K562 (cell line): Measurements from ENCODE around the gene KIF3A. TPM values are rescaled to one million over a fixed set of nuclear protein-coding genes. Genes with fewer than 3 reads are reported as not detected.
A peak's percentile ranks its signal among the peaks of the same experiment; 100 is the strongest.

ENCODE experiments used
- ETV6 ChIP-seq, 3 experiments: fragments of 150-350 bp in 1 of 3; sonication (generic) in 1 of 3; formaldehyde crosslinking in 1 of 3; IDR thresholded peaks; 2 replicates each; pipeline versions ENCODE4 v1.6.1 to v1.8.0; 2014 to 2022; ENCODE audit warnings: borderline replicate concordance in 2 of 3, low read depth in 2 of 3, antibody characterized with exemption in 1 of 3, low read length in 1 of 3, mild to moderate bottlenecking in 1 of 3, missing genetic modification reagents in 1 of 3
- GABPB1 ChIP-seq: sonication (generic); formaldehyde crosslinking; IDR thresholded peaks from 2 replicates; pipeline ENCODE4 v1.8.0; 2022; ENCODE audit warnings: mild to moderate bottlenecking, missing genetic modification reagents
- SRSF3 ChIP-seq: fragments of 200-400 bp; formaldehyde crosslinking; IDR thresholded peaks from 2 replicates; pipeline ENCODE4 v1.6.1; 2016; ENCODE audit warnings: mild to moderate bottlenecking, low read length, moderate library complexity; ENCODE audit not compliant: insufficient read depth
- TCF3 ChIP-seq: sonication (generic); formaldehyde crosslinking; IDR thresholded peaks from 2 replicates; pipeline ENCODE4 v1.4.0; 2020; ENCODE audit warnings: mild to moderate bottlenecking, missing genetic modification reagents
- TCF7L2 ChIP-seq: fragments of 150-350 bp; IDR thresholded peaks from 2 replicates; pipeline ENCODE4 v1.6.1; 2016; ENCODE audit warnings: low read depth, mild to moderate bottlenecking, low read length, moderate library complexity
- ZNF140 ChIP-seq: fragments of 250-450 bp; sonication (Bioruptor Pico); IDR thresholded peaks from 2 replicates; pipeline ENCODE4 v1.8.0; 2021; ENCODE audit warnings: moderate library complexity, mild to moderate bottlenecking, inconsistent platforms
- polyA plus RNA-seq, 8 experiments: library from polyadenylated mRNA; depleted of rRNA in 4 of 8; stranded (reverse) in 5 of 8; unstranded in 3 of 8; fragments of >200 nt; fragmentation: Nextera tagmentation in 2 of 8; fragmentation: Illumina TruSeq in 1 of 8; extraction: Ambion mirVana in 2 of 8; extraction: Trizol in 1 of 8; gene quantifications; 2 replicates each; pipeline versions ENCODE4 v1.2.1 to v1.2.3, GENCODE V29; 2011 to 2014; ENCODE audit warnings: inconsistent platforms in 1 of 8, missing spikeins in 1 of 8
- total RNA-seq, 7 experiments: library from RNA; depleted of rRNA in 6 of 7; stranded (reverse); fragments of >200 nt in 6 of 7; fragmentation: Illumina TruSeq in 2 of 7; extraction: Trizol in 2 of 7; gene quantifications; 2 replicates each; pipeline versions ENCODE4 v1.2.1 to v1.2.3, GENCODE V29; 2011 to 2021; ENCODE audit warnings: low replicate concordance in 1 of 7
- TF ChIP-seq, protein P1 (sequence below): fragments of 450-650 bp; IDR thresholded peaks from 2 replicates; pipeline ENCODE4 v1.6.1; 2017; ENCODE audit warnings: antibody characterized with exemption
- TF ChIP-seq, protein P2 (sequence below): sonication (generic); formaldehyde crosslinking; IDR thresholded peaks from 2 replicates; pipeline ENCODE4 v1.8.0; 2022; ENCODE audit warnings: mild to moderate bottlenecking, missing genetic modification reagents

The KIF3A gene
- total and polyA plus RNA-seq, 9 of the 15 experiments (the other 6 are each of a cell fraction or from before 2014, with no cell fraction given): 1.5 to 7.8 (median 6.0) TPM

GRCh38 chr5:132651838-132652469 lies 85.4 kb downstream of the KIF3A start (continued):
- TF ChIP-seq TCF3 (CRISPR knock-in tag) (peak; percentile 99), TCF7L2 (no peak), SRSF3 (no peak), ZNF140 (no peak), ETV6 (IDR thresholded peaks at IDR 0.05; ENCODE audit: borderline replicate concordance in 1 of 2, low read depth in 2 of 2, low read length in 1 of 2) (peak in 1 of 2 experiments; percentile 73; a peak in 1 of 4 replicates), ETV6 (CRISPR knock-in tag; IDR thresholded peaks at IDR 0.05; ENCODE audit: borderline replicate concordance) (no peak), GABPB1 (CRISPR knock-in tag) (no peak)
- TF ChIP-seq, protein P1, sequence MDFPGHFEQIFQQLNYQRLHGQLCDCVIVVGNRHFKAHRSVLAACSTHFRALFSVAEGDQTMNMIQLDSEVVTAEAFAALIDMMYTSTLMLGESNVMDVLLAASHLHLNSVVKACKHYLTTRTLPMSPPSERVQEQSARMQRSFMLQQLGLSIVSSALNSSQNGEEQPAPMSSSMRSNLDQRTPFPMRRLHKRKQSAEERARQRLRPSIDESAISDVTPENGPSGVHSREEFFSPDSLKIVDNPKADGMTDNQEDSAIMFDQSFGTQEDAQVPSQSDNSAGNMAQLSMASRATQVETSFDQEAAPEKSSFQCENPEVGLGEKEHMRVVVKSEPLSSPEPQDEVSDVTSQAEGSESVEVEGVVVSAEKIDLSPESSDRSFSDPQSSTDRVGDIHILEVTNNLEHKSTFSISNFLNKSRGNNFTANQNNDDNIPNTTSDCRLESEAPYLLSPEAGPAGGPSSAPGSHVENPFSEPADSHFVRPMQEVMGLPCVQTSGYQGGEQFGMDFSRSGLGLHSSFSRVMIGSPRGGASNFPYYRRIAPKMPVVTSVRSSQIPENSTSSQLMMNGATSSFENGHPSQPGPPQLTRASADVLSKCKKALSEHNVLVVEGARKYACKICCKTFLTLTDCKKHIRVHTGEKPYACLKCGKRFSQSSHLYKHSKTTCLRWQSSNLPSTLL: no peak
- TF ChIP-seq, protein P2, sequence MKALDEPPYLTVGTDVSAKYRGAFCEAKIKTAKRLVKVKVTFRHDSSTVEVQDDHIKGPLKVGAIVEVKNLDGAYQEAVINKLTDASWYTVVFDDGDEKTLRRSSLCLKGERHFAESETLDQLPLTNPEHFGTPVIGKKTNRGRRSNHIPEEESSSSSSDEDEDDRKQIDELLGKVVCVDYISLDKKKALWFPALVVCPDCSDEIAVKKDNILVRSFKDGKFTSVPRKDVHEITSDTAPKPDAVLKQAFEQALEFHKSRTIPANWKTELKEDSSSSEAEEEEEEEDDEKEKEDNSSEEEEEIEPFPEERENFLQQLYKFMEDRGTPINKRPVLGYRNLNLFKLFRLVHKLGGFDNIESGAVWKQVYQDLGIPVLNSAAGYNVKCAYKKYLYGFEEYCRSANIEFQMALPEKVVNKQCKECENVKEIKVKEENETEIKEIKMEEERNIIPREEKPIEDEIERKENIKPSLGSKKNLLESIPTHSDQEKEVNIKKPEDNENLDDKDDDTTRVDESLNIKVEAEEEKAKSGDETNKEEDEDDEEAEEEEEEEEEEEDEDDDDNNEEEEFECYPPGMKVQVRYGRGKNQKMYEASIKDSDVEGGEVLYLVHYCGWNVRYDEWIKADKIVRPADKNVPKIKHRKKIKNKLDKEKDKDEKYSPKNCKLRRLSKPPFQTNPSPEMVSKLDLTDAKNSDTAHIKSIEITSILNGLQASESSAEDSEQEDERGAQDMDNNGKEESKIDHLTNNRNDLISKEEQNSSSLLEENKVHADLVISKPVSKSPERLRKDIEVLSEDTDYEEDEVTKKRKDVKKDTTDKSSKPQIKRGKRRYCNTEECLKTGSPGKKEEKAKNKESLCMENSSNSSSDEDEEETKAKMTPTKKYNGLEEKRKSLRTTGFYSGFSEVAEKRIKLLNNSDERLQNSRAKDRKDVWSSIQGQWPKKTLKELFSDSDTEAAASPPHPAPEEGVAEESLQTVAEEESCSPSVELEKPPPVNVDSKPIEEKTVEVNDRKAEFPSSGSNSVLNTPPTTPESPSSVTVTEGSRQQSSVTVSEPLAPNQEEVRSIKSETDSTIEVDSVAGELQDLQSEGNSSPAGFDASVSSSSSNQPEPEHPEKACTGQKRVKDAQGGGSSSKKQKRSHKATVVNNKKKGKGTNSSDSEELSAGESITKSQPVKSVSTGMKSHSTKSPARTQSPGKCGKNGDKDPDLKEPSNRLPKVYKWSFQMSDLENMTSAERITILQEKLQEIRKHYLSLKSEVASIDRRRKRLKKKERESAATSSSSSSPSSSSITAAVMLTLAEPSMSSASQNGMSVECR: no peak
